GM12878 (cell line): ENCODE results near the gene PAQR5.

Experiments
- EP300 ChIP-seq, 2 experiments: fragments of 150-350 bp in 1 of 2; IDR thresholded peaks; 2 replicates each; pipeline ENCODE4 v1.6.1; 2011 to 2012; ENCODE audit warnings: low read depth in 2 of 2, low read length in 2 of 2, borderline replicate concordance in 1 of 2, improper control_type of control experiment in 1 of 2, inconsistent platforms in 1 of 2; ENCODE audit not compliant: control insufficient read depth in 1 of 2
- POLR2AphosphoS5 ChIP-seq: IDR thresholded peaks from 2 replicates; pipeline ENCODE4 v1.6.1; 2011; ENCODE audit warnings: mild to moderate bottlenecking, low read length, inconsistent platforms
- SIN3A ChIP-seq: IDR thresholded peaks from 2 replicates; pipeline ENCODE4 v1.6.1; 2012; ENCODE audit warnings: low read depth, low read length, improper control_type of control experiment
- TCF12 ChIP-seq: IDR thresholded peaks from 2 replicates; pipeline ENCODE4 v1.6.1; 2011; ENCODE audit warnings: low read depth, mild to moderate bottlenecking, low read length
- YBX1 ChIP-seq: fragments of 450-650 bp; IDR thresholded peaks from 2 replicates; pipeline ENCODE4 v1.6.1; 2016; ENCODE audit warnings: antibody characterized with exemption
- TF ChIP-seq, protein P1 (sequence below), 3 experiments: IDR thresholded peaks in 2 of 3; conservative IDR thresholded peaks in 1 of 3; 2 replicates each; pipeline ENCODE4 v1.5.1; 2011; ENCODE audit warnings: low read depth in 3 of 3, low read length in 3 of 3, mild to moderate bottlenecking in 3 of 3, control low read depth in 2 of 3, moderate library complexity in 2 of 3, inconsistent platforms in 1 of 3, mixed read lengths in 1 of 3; ENCODE audit not compliant: control insufficient read depth in 2 of 3, insufficient read depth in 1 of 3; ENCODE audit errors: extremely low read depth in 1 of 3
- TF ChIP-seq, protein P2 (sequence below): IDR thresholded peaks from 2 replicates; pipeline ENCODE4 v1.6.1; 2012; ENCODE audit warnings: low read depth, low read length, improper control_type of control experiment

DNA sequence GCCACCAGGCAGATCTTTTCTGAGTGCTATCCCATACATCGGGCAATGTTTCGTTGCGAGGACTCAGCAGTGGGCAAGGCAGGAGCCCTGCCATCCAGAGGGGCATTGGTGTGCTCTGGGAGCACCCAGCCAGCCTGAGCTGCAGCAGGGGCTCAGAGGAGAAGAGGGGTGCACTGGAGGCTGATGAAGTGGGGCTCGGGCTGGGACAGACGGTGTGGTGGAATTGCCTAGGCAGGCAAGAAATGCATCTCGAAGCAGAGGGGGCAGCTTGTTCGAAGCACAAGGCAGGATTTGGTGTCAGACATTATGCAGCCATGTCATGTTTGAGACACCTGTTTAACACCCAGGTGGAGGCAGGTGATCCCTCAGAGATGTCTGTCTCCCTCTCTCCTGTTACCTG, 19.3 kb downstream of the PAQR5 start:
- TF ChIP-seq SIN3A (no peak), EP300 (IDR thresholded peaks at IDR 0.05; ENCODE audit: borderline replicate concordance in 1 of 2, control insufficient read depth in 1 of 2, low read depth in 2 of 2, low read length in 2 of 2) (no peak), TCF12 (no peak), YBX1 (no peak), POLR2AphosphoS5 (no peak)
- TF ChIP-seq, protein P1, sequence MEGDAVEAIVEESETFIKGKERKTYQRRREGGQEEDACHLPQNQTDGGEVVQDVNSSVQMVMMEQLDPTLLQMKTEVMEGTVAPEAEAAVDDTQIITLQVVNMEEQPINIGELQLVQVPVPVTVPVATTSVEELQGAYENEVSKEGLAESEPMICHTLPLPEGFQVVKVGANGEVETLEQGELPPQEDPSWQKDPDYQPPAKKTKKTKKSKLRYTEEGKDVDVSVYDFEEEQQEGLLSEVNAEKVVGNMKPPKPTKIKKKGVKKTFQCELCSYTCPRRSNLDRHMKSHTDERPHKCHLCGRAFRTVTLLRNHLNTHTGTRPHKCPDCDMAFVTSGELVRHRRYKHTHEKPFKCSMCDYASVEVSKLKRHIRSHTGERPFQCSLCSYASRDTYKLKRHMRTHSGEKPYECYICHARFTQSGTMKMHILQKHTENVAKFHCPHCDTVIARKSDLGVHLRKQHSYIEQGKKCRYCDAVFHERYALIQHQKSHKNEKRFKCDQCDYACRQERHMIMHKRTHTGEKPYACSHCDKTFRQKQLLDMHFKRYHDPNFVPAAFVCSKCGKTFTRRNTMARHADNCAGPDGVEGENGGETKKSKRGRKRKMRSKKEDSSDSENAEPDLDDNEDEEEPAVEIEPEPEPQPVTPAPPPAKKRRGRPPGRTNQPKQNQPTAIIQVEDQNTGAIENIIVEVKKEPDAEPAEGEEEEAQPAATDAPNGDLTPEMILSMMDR (IDR thresholded peaks at IDR 0.05 in 2 of 3, conservative IDR thresholded peaks at IDR 0.05 in 1 of 3; ENCODE audit: control insufficient read depth in 2 of 3, extremely low read depth in 1 of 3, insufficient read depth in 1 of 3, low read depth in 3 of 3, low read length in 3 of 3): no peak
- TF ChIP-seq, protein P2, sequence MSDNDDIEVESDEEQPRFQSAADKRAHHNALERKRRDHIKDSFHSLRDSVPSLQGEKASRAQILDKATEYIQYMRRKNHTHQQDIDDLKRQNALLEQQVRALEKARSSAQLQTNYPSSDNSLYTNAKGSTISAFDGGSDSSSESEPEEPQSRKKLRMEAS: no peak
